RWPE2 (cell line): ENCODE results near the gene HOXC9.

ENCODE experiments used
- ATAC-seq: fragments of 200-7000 bp; cut with Tn5 transposase; 3 replicates; pipeline ENCODE4 v1.9.1; 2021; ENCODE audit warnings: low read depth
- DNase-seq: peaks from one replicate; pipeline ENCODE4 v3.0.0-alpha.2; 2020; ENCODE audit warnings: low spot score
- H3K27ac ChIP-seq: fragments of 450-650 bp; 2 replicates; pipeline ENCODE4 v1.5.1; 2017; ENCODE audit warnings: mild to moderate bottlenecking; ENCODE audit not compliant: poor library complexity, severe bottlenecking
- H3K27me3 ChIP-seq: fragments of 250-450 bp; sonication (Bioruptor Pico); 2 replicates; pipeline ENCODE4 v1.5.1; 2021; ENCODE audit warnings: mild to moderate bottlenecking, moderate library complexity; ENCODE audit not compliant: insufficient read depth, poor library complexity, severe bottlenecking
- H3K36me3 ChIP-seq: fragments of 250-450 bp; sonication (Bioruptor Pico); 2 replicates; pipeline ENCODE4 v1.5.1; 2020; ENCODE audit warnings: low read depth, mild to moderate bottlenecking, moderate library complexity
- H3K4me1 ChIP-seq: fragments of 250-450 bp; sonication (Bioruptor Pico); 2 replicates; pipeline ENCODE4 v1.5.1; 2021; ENCODE audit warnings: mild to moderate bottlenecking, moderate library complexity; ENCODE audit not compliant: insufficient read depth, poor library complexity, severe bottlenecking
- H3K4me3 ChIP-seq: fragments of 250-450 bp; sonication (Bioruptor Pico); 2 replicates; pipeline ENCODE4 v1.5.1; 2021; ENCODE audit warnings: mild to moderate bottlenecking, moderate library complexity; ENCODE audit not compliant: severe bottlenecking
- H3K9me3 ChIP-seq: fragments of 250-450 bp; sonication (Bioruptor Pico); 2 replicates; pipeline ENCODE4 v1.5.1; 2021; ENCODE audit warnings: mild to moderate bottlenecking, moderate library complexity; ENCODE audit not compliant: severe bottlenecking
- TF ChIP-seq, protein P1 (sequence below): fragments of 450-650 bp; IDR thresholded peaks from one replicate; pipeline ENCODE4 v1.5.1; 2017; ENCODE audit warnings: mild to moderate bottlenecking, moderate library complexity; ENCODE audit not compliant: poor library complexity, severe bottlenecking

HOXC9 gene

DNA sequence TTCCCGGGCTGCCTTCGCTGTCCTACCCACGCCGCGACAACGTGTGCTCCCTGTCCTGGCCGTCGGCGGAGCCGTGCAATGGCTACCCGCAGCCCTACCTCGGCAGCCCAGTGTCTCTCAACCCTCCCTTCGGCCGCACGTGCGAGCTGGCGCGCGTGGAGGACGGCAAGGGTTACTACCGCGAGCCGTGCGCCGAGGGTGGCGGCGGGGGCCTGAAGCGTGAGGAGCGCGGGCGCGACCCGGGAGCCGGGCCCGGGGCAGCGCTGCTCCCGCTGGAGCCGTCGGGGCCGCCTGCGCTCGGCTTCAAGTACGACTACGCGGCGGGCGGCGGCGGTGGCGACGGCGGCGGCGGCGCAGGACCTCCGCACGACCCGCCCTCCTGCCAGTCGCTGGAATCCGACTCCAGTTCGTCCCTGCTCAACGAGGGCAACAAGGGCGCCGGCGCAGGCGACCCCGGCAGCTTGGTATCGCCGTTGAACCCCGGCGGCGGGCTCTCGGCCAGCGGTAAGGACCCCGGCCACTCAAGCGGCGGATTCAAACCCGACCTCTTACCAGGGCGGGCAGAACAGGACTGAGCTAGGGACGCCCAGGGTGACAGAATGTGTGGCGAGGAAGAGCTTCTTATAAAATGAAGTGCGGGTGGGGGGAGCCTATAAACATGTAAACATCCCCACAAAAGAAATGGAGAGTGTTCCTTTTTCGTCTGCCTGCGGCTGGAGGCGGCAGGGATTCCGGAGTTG lies 44.8 kb upstream of the HOXC9 start:
- peak; percentile 39 for DNase-seq
- ATAC-seq: 0 out of 3 replicates have a peak, but pooled peaks have one; percentile 6
- peak overlapping the region; percentile 13 for H3K4me3 ChIP-seq
- TF ChIP-seq, protein P1, sequence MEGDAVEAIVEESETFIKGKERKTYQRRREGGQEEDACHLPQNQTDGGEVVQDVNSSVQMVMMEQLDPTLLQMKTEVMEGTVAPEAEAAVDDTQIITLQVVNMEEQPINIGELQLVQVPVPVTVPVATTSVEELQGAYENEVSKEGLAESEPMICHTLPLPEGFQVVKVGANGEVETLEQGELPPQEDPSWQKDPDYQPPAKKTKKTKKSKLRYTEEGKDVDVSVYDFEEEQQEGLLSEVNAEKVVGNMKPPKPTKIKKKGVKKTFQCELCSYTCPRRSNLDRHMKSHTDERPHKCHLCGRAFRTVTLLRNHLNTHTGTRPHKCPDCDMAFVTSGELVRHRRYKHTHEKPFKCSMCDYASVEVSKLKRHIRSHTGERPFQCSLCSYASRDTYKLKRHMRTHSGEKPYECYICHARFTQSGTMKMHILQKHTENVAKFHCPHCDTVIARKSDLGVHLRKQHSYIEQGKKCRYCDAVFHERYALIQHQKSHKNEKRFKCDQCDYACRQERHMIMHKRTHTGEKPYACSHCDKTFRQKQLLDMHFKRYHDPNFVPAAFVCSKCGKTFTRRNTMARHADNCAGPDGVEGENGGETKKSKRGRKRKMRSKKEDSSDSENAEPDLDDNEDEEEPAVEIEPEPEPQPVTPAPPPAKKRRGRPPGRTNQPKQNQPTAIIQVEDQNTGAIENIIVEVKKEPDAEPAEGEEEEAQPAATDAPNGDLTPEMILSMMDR: no peak
- no peaks in the 10 kb centered on the region for H3K9me3 ChIP-seq
- H3K27ac ChIP-seq: no peak overlapping the region
- peaks cover 100% of the 10 kb centered on the region for H3K27me3 ChIP-seq
- no peaks in the 10 kb centered on the region for H3K4me1 ChIP-seq
- H3K36me3 ChIP-seq: no peaks in the 10 kb centered on the region

DNA sequence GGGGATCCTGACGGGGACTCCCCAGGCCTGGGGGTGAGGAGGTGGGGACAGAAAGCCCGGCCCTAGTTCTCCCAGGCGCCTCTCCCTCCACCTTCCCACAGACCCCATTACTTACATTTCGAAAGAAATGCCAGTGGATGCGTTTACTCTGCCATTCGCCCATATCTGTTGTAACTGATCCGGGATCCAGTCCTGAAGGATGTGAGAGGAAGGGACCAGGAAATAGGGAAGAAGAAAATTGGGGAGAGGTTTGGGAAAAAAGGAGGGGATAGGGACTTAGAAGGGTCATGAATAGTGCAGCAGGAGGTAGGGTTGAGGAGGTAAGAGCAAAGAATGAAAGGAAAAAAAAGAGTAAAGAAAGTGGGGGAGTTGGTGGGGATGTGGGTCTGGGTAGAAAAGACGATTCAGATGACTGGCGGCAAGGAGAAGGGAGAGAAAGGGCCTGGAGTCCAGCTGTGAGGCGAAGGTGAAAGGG lies 44.1 kb upstream of the HOXC9 start:
- H3K36me3 ChIP-seq: no peaks in the 10 kb centered on the region
- no peak overlapping the region for H3K27ac ChIP-seq
- peaks cover 100% of the 10 kb centered on the region for H3K27me3 ChIP-seq
- ATAC-seq: no peak
- no peak overlapping the region for H3K4me3 ChIP-seq
- TF ChIP-seq, protein P1: no peak
- no peaks in the 10 kb centered on the region for H3K9me3 ChIP-seq
- H3K4me1 ChIP-seq: no peaks in the 10 kb centered on the region
- no peak for DNase-seq

GRCh38 chr12:53956251-53956887 lies 43.6 kb upstream of the HOXC9 start:
- Histone ChIP-seq H3K4me3 (no peak overlapping the region), H3K9me3 (no peaks in the 10 kb centered on the region), H3K27ac (no peak overlapping the region), H3K27me3 (peaks cover 100% of the 10 kb centered on the region), H3K36me3 (no peaks in the 10 kb centered on the region), H3K4me1 (no peaks in the 10 kb centered on the region)
- ATAC-seq (0 out of 3 replicates have a peak, but pooled peaks have one; percentile 26), DNase-seq (peak; percentile 45)
- TF ChIP-seq, protein P1: no peak

DNA sequence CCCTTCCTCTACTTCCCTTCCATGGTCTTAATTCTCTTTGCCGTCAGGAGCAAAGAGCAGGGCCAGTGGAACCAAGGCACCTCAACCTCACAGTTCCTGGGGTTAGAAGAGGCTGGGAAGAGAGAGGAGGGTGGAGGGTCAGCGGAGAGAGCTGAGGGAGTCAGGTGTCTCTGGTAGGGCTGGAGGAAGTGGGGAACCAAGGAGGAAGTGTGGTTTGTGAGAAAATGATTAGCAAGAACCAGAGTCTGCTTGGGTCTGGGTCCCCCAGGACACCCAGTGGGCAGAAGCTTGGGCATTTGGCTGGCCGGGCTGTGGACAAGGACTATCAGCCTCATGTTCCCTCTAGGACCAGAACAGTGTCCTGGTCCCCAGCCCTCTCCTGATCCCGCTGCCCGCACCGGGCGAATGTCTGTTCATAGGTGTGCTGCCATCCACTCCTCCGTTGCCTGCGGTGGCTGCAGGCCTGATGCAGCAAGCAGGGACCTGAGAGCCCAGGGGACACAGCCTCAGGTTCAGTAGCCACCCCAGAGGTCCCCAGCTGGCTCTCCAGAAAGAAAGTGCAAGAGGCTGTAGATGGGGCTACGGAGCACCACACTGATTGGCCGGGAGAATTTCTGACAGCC lies 42.9 kb upstream of the HOXC9 start:
- Histone ChIP-seq H3K36me3 (no peaks in the 10 kb centered on the region), H3K4me3 (no peak overlapping the region), H3K4me1 (no peaks in the 10 kb centered on the region), H3K27ac (no peak overlapping the region), H3K27me3 (peaks cover 100% of the 10 kb centered on the region), H3K9me3 (no peaks in the 10 kb centered on the region)
- DNase-seq: peak; percentile 51
- no peak for ATAC-seq
- TF ChIP-seq, protein P1: no peak
